ENCODE measurements around the gene GINS2.

- no peak for TF ChIP-seq GATA2 (IDR thresholded peaks at IDR 0.05; ENCODE audit: low read depth, low read length)
- TF ChIP-seq GATA3 (IDR thresholded peaks at IDR 0.05; ENCODE audit: low read depth, low read length) = no peak
Measured at GRCh38 chr16:85641305-85641704, 47.4 kb downstream of the GINS2 start.
